ENCODE results near the gene PHKA1. TPM values are rescaled to one million over a fixed set of nuclear protein-coding genes. Genes with fewer than 3 reads are reported as not detected.

Gene PHKA1
- total and polyA plus RNA-seq, 2 experiments from 2014 or later, result 2.6 to 6.8 TPM

- TF ChIP-seq NANOG (IDR thresholded peaks at IDR 0.05; ENCODE audit: borderline replicate concordance) (no peak), REST (IDR thresholded peaks at IDR 0.05; ENCODE audit: unreplicated experiment) (no peak)
Observed at GRCh38 chrX:72539822-72540221, 174.3 kb downstream of the PHKA1 start (continued).

- ATAC-seq (no peak), DNase-seq (ENCODE audit: low spot score) (no peak)
- Histone ChIP-seq H3K27me3 (ENCODE audit: insufficient read depth) (no peaks in the 10 kb centered on the region), H3F3A (replicated peaks; ENCODE audit: low read depth) (no peaks in the 10 kb centered on the region), H3K4me2 (no peak overlapping the region), H3K36me3 (ENCODE audit: insufficient read depth) (no peaks in the 10 kb centered on the region), H3K4me1 (ENCODE audit: insufficient read depth) (no peaks in the 10 kb centered on the region), H2AFZ (no peak overlapping the region), H3K9me2 (ENCODE audit: insufficient read depth) (no peaks in the 10 kb centered on the region), H4K20me1 (replicated peaks; ENCODE audit: insufficient read depth) (no peaks in the 10 kb centered on the region), H3K4me3 (no peak overlapping the region), H3K79me2 (replicated peaks; ENCODE audit: insufficient read depth) (no peaks in the 10 kb centered on the region), H3K27ac (ENCODE audit: low read depth) (no peak overlapping the region)
- H3K4me1 Mint-ChIP-seq, result no peaks in the 10 kb centered on the region
- TF ChIP-seq NANOG (IDR thresholded peaks at IDR 0.05; ENCODE audit: borderline replicate concordance), result no peak
- TF ChIP-seq ZNF331 (CRISPR knock-in tag; IDR thresholded peaks at IDR 0.05; ENCODE audit: low read depth), result no peak
- no peak for TF ChIP-seq EZH2phosphoT487 (IDR thresholded peaks at IDR 0.05; ENCODE audit: unreplicated experiment)
- no peak for TF ChIP-seq ZNF462 (CRISPR knock-in tag; IDR thresholded peaks at IDR 0.05)
- no peaks in the 10 kb centered on the region for H3K36me3 Mint-ChIP-seq (ENCODE audit: low read depth)
- H3K27ac Mint-ChIP-seq, result no peak overlapping the region
- H3K9me3 Mint-ChIP-seq, result no peaks in the 10 kb centered on the region
- H3K27me3 Mint-ChIP-seq (ENCODE audit: insufficient read depth, low read depth, poor library complexity), result no peaks in the 10 kb centered on the region
- H3K4me3 Mint-ChIP-seq, result no peak overlapping the region
Observed at GRCh38 chrX:72536542-72536941, 177.6 kb downstream of the PHKA1 start.

Data from GM23338 (cell line).